Neural progenitor cell (in vitro differentiated cells): ENCODE data around the gene RER1.

ENCODE experiments used
- CTCF ChIP-seq: fragments of 200-600 bp; sonication (generic); IDR thresholded peaks from 2 replicates; pipeline ENCODE4 v1.5.1; 2017; ENCODE audit warnings: antibody characterized with exemption, mild to moderate bottlenecking
- EZH2 ChIP-seq: fragments of 200-600 bp; sonication (generic); IDR thresholded peaks from 2 replicates; pipeline ENCODE4 v1.6.1; 2017; ENCODE audit warnings: antibody characterized with exemption, mild to moderate bottlenecking, moderate library complexity

GRCh38 chr1:2417833-2418225, 26.2 kb downstream of the RER1 start:
- TF ChIP-seq CTCF (no peak), EZH2 (no peak)
